ENCODE results near the gene METRN. TPM values are rescaled to one million over a fixed set of nuclear protein-coding genes. Genes with fewer than 3 reads are reported as not detected.

The METRN gene
- total and polyA plus RNA-seq, 8 donors = 9.3 to 57.3 (median 15.4) TPM

- DNase-seq (peak in 1 of 4 donors; percentile 73), ATAC-seq (no peak)
- H3K4me1 ChIP-seq = peaks cover 0 to 4% of the 10 kb centered on the region in 2 donors
These were observed 18.7 kb downstream of the METRN start for GRCh38 chr16:733382-734207.

DNA sequence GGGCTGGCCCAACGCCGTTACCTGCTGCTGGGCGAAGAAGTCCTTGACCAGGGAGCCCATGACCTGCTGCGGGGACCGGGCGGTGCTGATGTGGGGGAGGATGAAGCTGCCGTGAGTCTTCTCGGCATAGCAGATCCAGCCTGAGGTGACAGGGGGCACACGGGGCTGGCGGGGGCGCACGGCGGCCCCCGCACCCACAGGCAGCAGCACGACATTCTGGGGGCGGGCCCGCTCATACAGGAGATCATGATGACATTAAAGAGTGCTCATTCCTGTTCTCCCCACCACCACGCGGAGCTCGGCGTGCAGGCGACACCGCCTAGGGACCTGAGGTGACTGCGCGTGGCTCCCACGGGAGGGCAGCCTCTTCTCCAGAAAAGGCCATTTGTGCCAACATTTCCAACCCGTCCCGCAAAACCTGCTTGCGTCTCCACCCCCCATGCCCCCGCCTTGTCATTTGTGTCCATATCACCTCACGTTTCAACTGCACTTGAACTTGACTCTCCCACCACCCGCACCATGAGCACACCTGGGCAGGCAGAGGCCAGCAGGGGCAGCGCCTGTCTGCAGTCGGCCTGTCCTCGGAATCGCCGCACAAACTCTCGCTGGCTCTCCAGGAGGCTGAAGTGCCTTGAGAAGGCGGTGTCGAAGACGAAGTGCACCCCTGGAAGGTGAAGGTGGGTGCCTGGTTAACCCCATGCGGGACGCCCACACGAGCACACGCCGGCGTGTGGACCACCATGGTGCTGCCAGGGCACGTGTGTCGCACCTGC, 19.5 kb downstream of the METRN start:
- peak in 1 of 4 donors; percentile 71 for DNase-seq
- Histone ChIP-seq H3K9me3 (no peaks in the 10 kb centered on the region), H3K27ac (no peak overlapping the region), H3K4me3 (no peak overlapping the region), H3K27me3 (peaks cover 0 to 1% of the 10 kb centered on the region in 2 donors), H3K36me3 (peaks cover 0 to 84% of the 10 kb centered on the region in 2 donors), H3K4me1 (peaks cover 0 to 2% of the 10 kb centered on the region in 2 donors)
- intact Hi-C loops (cut with DNase I) = no loop called here
- TF ChIP-seq CTCF (IDR thresholded peaks at IDR 0.05) = no peak
- no peak for ATAC-seq

More at GRCh38 chr16:733382-734207, 18.7 kb downstream of the METRN start:
- H3K9me3 ChIP-seq = no peaks in the 10 kb centered on the region
- no peak for TF ChIP-seq CTCF (IDR thresholded peaks at IDR 0.05)
- peaks cover 0 to 9% of the 10 kb centered on the region in 2 donors for H3K27me3 ChIP-seq
- H3K27ac ChIP-seq = no peak overlapping the region
- H3K4me3 ChIP-seq = no peak overlapping the region
- intact Hi-C loops (cut with DNase I) = no loop called here
- peaks cover 0 to 84% of the 10 kb centered on the region in 2 donors for H3K36me3 ChIP-seq

DNA sequence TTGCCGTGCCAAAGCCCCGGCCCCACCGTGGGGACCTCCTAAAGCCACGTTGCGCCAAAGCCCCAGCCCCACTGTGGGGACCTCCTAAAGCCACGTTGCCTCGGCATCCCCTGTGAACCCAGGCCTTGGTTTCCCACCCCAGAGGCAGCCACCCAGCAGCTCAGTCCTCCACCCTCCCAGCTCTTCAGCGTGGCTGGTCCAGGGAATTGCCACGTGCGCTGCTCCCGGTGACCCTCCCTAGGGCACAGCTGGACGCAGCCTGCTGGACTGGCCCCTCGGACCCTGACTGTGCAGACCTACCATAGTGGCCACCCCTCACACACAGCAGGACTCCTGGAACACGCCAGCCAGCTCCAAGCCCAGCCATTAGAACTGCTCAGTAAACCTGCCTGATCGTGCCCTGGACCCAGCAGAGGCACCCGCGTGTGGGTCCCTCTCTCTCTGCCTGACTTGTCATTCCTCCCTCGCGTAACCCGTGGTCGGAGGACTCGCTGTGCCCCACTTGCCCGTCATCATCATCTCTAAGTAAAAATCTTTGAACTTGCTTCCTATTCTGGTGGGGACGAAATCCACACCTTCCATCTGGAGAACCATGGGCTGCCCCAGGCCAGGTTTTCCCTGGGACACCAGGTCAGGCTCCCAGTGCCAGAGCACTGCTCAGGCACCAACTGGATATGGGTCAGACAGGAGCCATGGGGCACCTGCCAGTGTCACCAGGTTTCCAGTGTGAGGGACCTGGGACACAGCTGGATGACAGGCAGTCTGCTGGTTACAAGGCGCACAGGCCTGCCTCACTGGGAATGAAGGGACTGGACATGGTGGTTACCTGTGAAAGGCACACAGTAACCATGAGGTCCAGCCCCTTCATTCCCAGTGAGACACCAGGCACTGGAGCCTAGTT, 20.3 kb downstream of the METRN start:
- DNase-seq = peak in 1 of 4 donors; percentile 68
- no peak for ATAC-seq
- H3K9me3 ChIP-seq = no peaks in the 10 kb centered on the region
- peaks cover 0 to 79% of the 10 kb centered on the region in 2 donors for H3K36me3 ChIP-seq
- no peak for TF ChIP-seq CTCF (IDR thresholded peaks at IDR 0.05)
- H3K4me3 ChIP-seq = no peak overlapping the region
- intact Hi-C loops (cut with DNase I) = no loop called here
- H3K27ac ChIP-seq = no peak overlapping the region
- peaks cover 7 to 11% of the 10 kb centered on the region in 2 donors for H3K4me1 ChIP-seq
- H3K27me3 ChIP-seq = no peaks in the 10 kb centered on the region

DNA sequence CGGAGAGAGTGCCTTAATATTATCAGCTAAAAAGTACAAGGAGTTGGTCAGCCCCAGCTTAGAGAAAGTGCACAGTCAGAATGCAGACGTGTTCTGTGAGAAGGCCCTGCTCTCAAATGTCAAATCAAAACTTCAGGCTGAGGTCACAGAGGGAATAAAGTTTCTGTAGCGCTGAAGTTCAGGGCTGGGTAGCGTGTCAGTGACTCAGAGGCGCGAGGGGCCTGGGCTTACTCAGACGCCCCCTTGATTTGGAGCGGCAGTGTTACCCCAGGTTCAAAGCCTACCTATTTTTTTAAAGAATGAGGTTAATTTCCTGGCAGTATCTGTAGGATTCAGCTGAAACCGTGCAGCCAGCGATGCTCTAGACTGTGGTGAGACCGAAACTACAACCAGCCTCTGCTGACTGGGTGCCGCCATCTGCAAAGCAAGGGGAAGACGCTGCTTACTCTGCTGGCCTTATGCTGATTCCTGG, 21.1 kb downstream of the METRN start:
- intact Hi-C loops (cut with DNase I) = no loop called here

More for the DNA sequence above, 21.1 kb downstream of the METRN start:
- Histone ChIP-seq H3K4me3 (no peak overlapping the region), H3K27me3 (no peaks in the 10 kb centered on the region), H3K9me3 (no peaks in the 10 kb centered on the region), H3K27ac (no peak overlapping the region), H3K36me3 (peaks cover 0 to 71% of the 10 kb centered on the region in 2 donors), H3K4me1 (peaks cover 7 to 14% of the 10 kb centered on the region in 2 donors)
- no peak for TF ChIP-seq CTCF (IDR thresholded peaks at IDR 0.05)
- DNase-seq (no peak), ATAC-seq (no peak)

Data from left lung (tissue), 10 donors.